HG03108 (cell line): Measurements from ENCODE around the gene GABRE.

Source experiments
- ATAC-seq: cut with Tn5 transposase; IDR thresholded peaks from one replicate; pipeline ENCODE4 v1.9.1; 2021; ENCODE audit warnings: moderate library complexity; ENCODE audit not compliant: unreplicated experiment

GABRE gene

GRCh38 chrX:151974336-151975227, at the start of gene GABRE:
GABRE (minus strand) TSS chrX:151974676; CDS start chrX:151974625, 51 bp downstream.
- no peak for ATAC-seq

DNA sequence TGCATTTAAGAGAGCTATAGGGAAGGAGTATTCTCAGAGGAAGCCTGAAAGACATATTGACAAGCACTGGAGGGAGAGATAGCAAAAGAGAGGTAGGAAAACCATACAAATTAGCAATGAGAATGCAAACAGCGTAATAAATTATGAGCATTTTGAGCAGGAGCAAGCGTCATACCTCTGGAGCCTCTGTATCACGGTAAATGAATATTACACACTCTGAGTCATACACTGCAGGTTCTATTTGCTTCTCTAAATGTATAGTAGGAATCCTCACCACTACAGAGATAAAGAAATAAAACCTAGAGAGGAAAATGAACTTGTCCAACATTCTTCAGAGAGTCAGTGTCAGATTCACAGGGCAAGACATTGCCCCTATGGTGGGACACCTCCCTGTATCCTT, 46.4 kb upstream of the GABRE start:
- ATAC-seq: no peak

- ATAC-seq: no peak
Observed at GRCh38 chrX:151999813-152000212, 25.3 kb upstream of the GABRE start.

- ATAC-seq: no peak
Observed at GRCh38 chrX:151997539-151997938, 23.1 kb upstream of the GABRE start.

DNA sequence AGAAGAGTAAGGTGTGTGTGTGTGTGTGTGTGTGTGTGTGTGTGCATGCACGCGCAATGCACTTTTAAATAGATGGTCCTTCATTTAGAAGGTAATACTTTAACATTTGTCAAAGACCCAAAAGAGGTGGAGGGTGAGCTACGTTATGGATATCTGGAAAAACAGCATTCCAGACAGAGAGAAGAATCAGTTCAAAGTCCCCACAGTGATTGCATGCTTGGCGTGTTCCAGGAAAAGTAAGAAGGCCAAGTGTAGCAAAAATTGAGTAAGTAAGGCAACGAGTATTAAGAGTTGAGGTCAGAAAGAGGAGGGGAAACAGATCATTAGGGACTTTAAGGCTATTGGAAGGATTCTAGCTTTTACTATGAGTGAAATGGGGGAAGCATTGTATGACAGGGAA, 21.9 kb upstream of the GABRE start:
- ATAC-seq: no peak

GRCh38 chrX:151994476-151994875, 20.0 kb upstream of the GABRE start:
- no peak for ATAC-seq

DNA sequence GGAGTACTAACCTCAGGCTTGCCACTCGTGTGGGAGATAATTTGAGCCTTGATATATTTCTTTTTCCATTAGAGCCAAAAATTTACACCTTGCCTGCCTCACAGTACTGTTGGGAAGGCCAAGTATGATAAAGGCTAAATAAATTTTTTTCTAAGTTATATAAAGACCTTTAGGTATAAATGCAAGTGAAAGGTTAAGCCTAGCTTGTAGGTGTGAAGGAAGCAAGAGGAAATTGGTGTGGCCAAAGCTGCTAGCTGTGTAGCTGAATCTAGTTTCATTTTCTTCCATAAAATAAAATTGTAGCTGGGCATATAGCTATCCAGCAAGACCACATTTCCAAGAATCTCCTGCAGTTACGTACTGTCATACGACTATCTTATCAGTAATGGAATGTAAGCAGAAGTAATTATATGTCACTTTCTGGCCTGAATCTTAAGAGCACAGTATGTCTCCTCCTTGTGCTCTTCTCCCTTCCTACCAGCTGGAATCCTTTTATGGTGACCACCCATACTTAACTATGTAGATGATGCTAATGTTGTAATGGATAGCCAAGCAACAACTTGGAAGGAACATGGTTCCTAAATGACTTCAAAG, 14.3 kb upstream of the GABRE start:
- no peak for ATAC-seq

GRCh38 chrX:151987108-151987507, 12.6 kb upstream of the GABRE start:
- ATAC-seq: no peak

DNA sequence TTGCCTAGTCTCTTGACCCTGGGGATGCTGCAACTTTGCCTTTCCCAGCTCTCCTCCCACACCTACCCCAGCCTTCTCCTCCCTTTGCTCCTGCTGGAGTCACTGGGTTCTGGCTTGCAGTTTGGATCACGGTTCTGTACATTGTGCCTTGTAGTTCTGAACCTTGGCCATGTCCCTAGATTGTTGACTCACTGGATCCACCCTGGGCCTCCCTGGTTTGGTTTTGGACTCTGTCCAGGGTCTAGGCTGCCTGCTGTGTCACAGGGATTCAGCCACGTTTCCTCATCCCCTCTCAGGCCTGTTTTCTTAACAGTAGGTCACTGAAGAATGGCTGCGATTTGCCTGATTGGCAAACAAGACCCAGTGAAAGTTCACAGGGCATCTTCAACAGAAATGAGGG, 11.5 kb upstream of the GABRE start:
- no peak for ATAC-seq

- ATAC-seq: no peak
Observed at GRCh38 chrX:151985531-151985930, 11.1 kb upstream of the GABRE start.

- ATAC-seq: no peak
Observed at GRCh38 chrX:151984902-151985301, 10.4 kb upstream of the GABRE start.

DNA sequence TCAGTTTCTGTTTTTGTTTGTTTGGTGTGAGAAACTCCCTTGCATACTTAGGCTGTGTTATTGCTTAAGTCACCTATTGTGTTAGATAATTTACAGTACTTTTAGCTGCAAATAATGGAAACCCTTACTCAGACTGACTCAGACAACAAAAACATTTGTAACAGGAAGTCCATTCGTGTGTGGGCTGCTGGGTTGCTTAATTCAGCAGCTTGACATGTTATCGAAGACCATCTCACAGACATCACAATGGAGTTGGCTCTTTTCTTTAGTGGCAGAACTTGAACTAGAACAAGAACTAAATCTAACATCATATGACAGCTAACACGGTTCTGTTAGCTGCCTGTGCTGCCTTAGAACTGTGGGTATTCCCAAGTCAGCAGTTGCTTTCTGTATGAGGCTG, 9.9 kb upstream of the GABRE start:
- ATAC-seq: no peak

GRCh38 chrX:151983186-151983585, 8.7 kb upstream of the GABRE start:
- no peak for ATAC-seq

- no peak for ATAC-seq
Observed at GRCh38 chrX:151982222-151982621, 7.7 kb upstream of the GABRE start.

- no peak for ATAC-seq
Observed at GRCh38 chrX:151981129-151981528, 6.7 kb upstream of the GABRE start.

GRCh38 chrX:151977923-151978322, 3.4 kb upstream of the GABRE start:
- no peak for ATAC-seq

- no peak for ATAC-seq
Observed at GRCh38 chrX:151977009-151977408, 2.5 kb upstream of the GABRE start.

- ATAC-seq: no peak
Observed at GRCh38 chrX:151975736-151976275, 1.3 kb upstream of the GABRE start.

DNA sequence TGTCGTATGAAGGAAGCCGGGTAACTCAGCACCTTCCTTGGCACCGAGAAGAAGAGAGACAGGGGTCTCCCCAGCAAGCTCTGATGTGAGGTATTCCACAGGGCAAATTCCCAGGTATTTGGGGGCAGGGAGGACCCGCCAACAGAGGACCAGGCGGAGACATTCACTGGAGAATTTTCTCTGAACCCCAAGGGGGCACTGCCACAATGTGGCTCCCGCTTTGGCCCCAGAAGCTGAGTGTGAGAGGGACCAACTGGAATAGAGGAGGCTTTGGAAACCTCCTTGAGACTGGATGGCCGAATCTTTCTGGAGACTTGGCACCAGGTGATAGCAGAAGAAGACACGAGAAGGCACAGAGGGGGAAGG, 735 bp upstream of the GABRE start:
- ATAC-seq: no peak

GRCh38 chrX:151973851-151974335, 583 bp downstream of the GABRE start:
- ATAC-seq: no peak

DNA sequence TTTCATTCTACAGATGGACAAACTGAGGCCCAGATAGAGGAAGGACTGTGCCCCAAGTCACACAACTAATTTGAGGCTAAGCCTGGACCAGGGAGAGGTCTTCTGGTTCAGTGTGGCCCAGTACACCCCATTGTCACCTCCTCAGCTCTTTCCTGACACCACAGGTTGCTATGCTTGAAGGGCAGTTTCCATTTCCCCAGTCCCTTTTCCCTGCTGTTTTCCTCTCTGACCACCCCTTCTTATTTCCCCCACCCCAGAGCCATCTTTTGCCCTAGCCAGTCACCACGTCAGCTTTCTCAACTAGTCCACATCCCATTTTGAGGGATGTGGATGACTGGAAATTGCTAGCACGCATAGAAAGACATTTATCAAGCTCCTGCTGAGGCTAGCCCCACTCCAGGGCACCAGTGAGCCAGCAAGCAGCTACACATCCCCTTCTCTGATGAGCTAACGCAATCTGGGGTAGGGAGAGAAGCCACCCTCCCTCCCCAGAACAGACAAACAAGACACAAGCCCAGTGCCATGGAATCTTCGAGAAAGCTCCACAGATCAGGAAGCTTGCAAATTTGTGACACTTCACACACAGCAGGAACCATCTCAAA, 1.3 kb downstream of the GABRE start:
- no peak for ATAC-seq

DNA sequence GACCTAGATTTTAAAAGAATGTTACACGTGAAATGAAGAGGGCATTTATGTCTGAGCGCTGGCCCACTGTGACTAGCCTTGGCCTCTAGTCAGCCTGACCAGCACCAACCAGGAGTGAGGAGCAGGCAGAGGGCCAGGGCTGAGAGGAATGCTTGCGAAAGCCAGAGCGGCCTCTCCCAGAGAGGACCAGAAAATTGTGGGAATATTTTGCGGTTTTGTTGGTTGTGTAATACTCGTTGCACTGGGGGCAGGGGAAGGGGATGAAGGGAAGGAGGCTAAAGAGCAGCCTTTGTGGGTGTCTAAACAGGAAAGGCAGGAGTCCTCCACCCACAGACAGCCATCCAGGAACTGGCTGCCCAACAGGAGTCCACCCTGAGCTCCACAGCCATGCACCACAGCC, 3.8 kb downstream of the GABRE start:
- ATAC-seq: no peak
